Lower leg skin (tissue), 4 donors: ENCODE data around the gene C1orf167. TPM values are rescaled to one million over a fixed set of nuclear protein-coding genes. Genes with fewer than 3 reads are reported as not detected.

ENCODE experiments used
- DNase-seq, 2 donors: peaks; one replicate each; pipeline ENCODE4 v3.0.0-alpha.2; 2019; ENCODE audit warnings: low spot score in 2 of 2
- H3K4me3 ChIP-seq: fragments of 200-600 bp; sonication (generic); 2 replicates; pipeline ENCODE4 v1.5.1; 2017; ENCODE audit warnings: mild to moderate bottlenecking, low read depth; ENCODE audit not compliant: poor library complexity, severe bottlenecking
- POLR2A ChIP-seq, 2 donors: fragments of 450-650 bp; IDR thresholded peaks; one replicate each; pipeline ENCODE4 v1.6.1; 2016 to 2017; ENCODE audit warnings: antibody characterized with exemption in 2 of 2, mild to moderate bottlenecking in 1 of 2, moderate library complexity in 1 of 2
- WGBS, 2 donors: methylation state at CpG; one replicate each; pipeline ENCODE4 v1.1.5; 2018; 5-methylcytosine and 5-hydroxymethylcytosine counted together
- intact Hi-C: fragments of 100-400 bp; cut with DNase I; formaldehyde crosslinking; loops from one replicate; pipeline ENCODE4 v1.15.0; 2023; ENCODE audit warnings: low total_unique reads
- total RNA-seq, 4 donors: library from RNA; depleted of rRNA; stranded (reverse); fragments of >200 nt; gene quantifications; one replicate each; pipeline ENCODE4 v1.1.0, GENCODE V29; 2016
- TF ChIP-seq, protein P1 (sequence below), 3 donors: fragments of 450-650 bp; IDR thresholded peaks; one replicate each; pipeline ENCODE4 v1.5.1; 2016; ENCODE audit warnings: antibody characterized with exemption in 3 of 3, mild to moderate bottlenecking in 3 of 3, moderate library complexity in 2 of 3

The C1orf167 gene
- total RNA-seq, 4 donors from 2014 or later = 1.6 to 2.8 TPM; not detected in 2

- intact Hi-C loops = no loop called here
- DNase-seq = no peak
- TF ChIP-seq, protein P1, sequence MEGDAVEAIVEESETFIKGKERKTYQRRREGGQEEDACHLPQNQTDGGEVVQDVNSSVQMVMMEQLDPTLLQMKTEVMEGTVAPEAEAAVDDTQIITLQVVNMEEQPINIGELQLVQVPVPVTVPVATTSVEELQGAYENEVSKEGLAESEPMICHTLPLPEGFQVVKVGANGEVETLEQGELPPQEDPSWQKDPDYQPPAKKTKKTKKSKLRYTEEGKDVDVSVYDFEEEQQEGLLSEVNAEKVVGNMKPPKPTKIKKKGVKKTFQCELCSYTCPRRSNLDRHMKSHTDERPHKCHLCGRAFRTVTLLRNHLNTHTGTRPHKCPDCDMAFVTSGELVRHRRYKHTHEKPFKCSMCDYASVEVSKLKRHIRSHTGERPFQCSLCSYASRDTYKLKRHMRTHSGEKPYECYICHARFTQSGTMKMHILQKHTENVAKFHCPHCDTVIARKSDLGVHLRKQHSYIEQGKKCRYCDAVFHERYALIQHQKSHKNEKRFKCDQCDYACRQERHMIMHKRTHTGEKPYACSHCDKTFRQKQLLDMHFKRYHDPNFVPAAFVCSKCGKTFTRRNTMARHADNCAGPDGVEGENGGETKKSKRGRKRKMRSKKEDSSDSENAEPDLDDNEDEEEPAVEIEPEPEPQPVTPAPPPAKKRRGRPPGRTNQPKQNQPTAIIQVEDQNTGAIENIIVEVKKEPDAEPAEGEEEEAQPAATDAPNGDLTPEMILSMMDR (IDR thresholded peaks at IDR 0.05) = no peak
- no peak for TF ChIP-seq POLR2A (IDR thresholded peaks at IDR 0.05)
- 62 to 69% methylated on average over 5 of the region's 5 CpGs for WGBS, 2 donors
- no peak overlapping the region for H3K4me3 ChIP-seq
Observed at GRCh38 chr1:11772458-11772857, 10.5 kb downstream of the C1orf167 start.

- intact Hi-C loops = no loop called here
- DNase-seq = no peak
- H3K4me3 ChIP-seq = no peak overlapping the region
- no peak for TF ChIP-seq POLR2A (IDR thresholded peaks at IDR 0.05)
- TF ChIP-seq, protein P1 (IDR thresholded peaks at IDR 0.05) = no peak
- WGBS, 2 donors = 93% methylated on average over 9 of the region's 9 CpGs
Observed at GRCh38 chr1:11774753-11775152, 12.8 kb downstream of the C1orf167 start.

DNA sequence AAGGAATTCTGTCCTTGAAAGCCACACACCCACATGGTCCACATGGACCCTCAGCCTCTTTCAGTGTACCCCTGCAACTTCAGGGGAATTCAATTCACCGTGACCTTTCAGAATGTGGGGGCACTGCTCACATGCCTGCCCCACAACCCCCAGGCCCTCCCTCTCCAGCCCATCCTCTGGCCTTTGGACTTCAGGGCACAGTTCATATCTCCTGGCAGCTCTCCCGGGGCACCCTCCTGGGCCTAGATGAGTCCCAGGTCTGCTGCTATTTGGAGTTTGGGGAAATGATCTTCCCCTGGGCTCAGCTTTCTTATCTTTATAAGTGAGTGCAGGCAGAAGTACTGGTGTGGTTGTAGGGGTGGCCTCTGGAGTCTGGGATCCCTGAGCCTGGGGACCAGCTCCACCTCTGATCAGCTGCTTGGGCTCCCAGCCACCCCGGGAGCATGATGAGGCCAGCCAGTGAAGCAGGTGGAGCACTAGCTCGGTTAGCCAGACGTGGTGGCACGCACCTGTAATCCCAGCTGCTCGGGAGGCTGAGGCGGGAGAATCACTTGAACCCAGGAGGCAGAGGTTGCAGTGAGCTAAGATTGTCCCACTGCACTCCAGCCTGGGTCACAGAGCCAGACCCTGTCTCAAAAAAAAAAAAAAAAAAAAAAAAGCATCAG, 15.8 kb downstream of the C1orf167 start:
- intact Hi-C loops = no loop called here
- TF ChIP-seq, protein P1 (IDR thresholded peaks at IDR 0.05) = no peak
- no peak for TF ChIP-seq POLR2A (IDR thresholded peaks at IDR 0.05)
- no peak for DNase-seq
- 84 to 89% methylated on average over 3 to 8 of the region's 8 CpGs for WGBS, 2 donors
- no peak overlapping the region for H3K4me3 ChIP-seq

- DNase-seq = no peak
- intact Hi-C loops = no loop called here
- TF ChIP-seq POLR2A (IDR thresholded peaks at IDR 0.05) = no peak
- TF ChIP-seq, protein P1 (IDR thresholded peaks at IDR 0.05) = no peak
- no peak overlapping the region for H3K4me3 ChIP-seq
- 91 to 92% methylated on average over 6 to 7 of the region's 9 CpGs for whole genome bisulfite sequencing, 2 donors
Observed at GRCh38 chr1:11778336-11778735, 16.3 kb downstream of the C1orf167 start.

DNA sequence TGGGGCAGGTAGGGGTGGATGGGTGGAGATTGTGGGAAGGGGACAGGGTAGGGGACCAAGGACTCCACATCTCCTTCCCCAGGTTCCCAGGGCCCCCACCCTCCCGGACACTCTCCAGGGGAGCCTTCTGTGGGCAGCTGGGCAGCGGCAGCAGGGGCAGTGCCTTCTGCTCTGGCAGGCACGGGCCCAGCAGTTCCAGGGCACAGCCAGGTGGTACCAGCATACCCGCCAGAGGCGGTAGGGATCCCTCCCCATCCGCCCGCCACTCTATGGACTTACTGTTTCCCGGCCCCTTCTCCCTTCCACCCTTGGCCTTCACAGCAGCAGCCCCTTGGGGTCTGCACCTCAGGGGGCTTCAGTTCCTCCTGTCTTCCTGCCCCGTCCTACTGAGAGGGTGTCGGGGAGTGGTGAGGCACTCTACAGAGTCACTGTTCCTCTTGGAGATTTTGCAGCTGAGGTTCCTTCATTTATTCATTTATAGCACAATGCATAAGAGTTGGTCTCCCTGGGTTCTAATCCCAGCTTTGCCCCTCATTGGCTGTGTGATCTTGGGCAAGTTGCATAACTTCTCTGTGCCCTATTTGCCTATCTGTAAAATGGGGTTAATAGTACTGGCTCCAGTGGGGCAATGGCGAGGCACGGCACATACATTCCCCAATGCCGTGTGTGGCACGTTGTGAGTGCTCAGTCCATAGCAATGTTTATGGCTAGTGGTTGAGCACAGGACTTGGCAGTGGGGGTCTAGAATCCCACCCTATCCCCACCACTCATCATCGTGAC, 17.0 kb downstream of the C1orf167 start:
- 86 to 90% methylated on average over 15 of the region's 15 CpGs for WGBS, 2 donors
- intact Hi-C loops = no loop called here
- TF ChIP-seq, protein P1 (IDR thresholded peaks at IDR 0.05) = no peak
- no peak for TF ChIP-seq POLR2A (IDR thresholded peaks at IDR 0.05)
- no peak for DNase-seq
- no peak overlapping the region for H3K4me3 ChIP-seq
